OCI-LY3 (cell line): ENCODE measurements around the gene RASSF7.

Source experiments
- H2AFZ ChIP-seq: fragments of 200-600, 300-600 bp; shearing (Covaris generic); 2 replicates; pipeline ENCODE4 v1.6.0; 2014; ENCODE audit warnings: antibody characterized with exemption, low read depth, low read length
- H3K27ac ChIP-seq: fragments of 200-600, 300-600 bp; sonication (generic); 2 replicates; pipeline ENCODE4 v1.5.1; 2014; ENCODE audit warnings: mild to moderate bottlenecking, low read length, moderate library complexity, mixed read lengths
- H3K27me3 ChIP-seq: fragments of 200-600, 300-600 bp; sonication (generic); 2 replicates; pipeline ENCODE4 v1.6.1; 2014; ENCODE audit warnings: low read depth, low read length, mixed read lengths
- H3K36me3 ChIP-seq: fragments of 200-600, 300-600 bp; sonication (generic); replicated peaks from 2 replicates; pipeline ENCODE3; 2014; ENCODE audit warnings: low read depth, low read length, mixed read lengths
- H3K4me1 ChIP-seq: fragments of 300-600, 200-600 bp; sonication (generic); 2 replicates; pipeline ENCODE4 v1.6.1; 2014; ENCODE audit warnings: low read length, mixed read lengths
- H3K4me2 ChIP-seq: fragments of 200-600, 300-600 bp; sonication (generic); 2 replicates; pipeline ENCODE4 v1.6.1; 2014; ENCODE audit warnings: low read length, mixed read lengths
- H3K4me3 ChIP-seq: fragments of 300-600, 200-600 bp; sonication (generic); 2 replicates; pipeline ENCODE4 v1.5.1; 2014; ENCODE audit warnings: antibody characterized with exemption, mild to moderate bottlenecking, low read length, moderate library complexity
- H3K79me2 ChIP-seq: fragments of 300-600, 200-600 bp; shearing (Covaris generic); 2 replicates; pipeline ENCODE4 v1.6.1; 2014; ENCODE audit warnings: mild to moderate bottlenecking, low read length, mixed read lengths
- H3K9ac ChIP-seq: fragments of 300-600, 200-600 bp; shearing (Covaris generic); 2 replicates; pipeline ENCODE4 v1.6.0; 2014; ENCODE audit warnings: mild to moderate bottlenecking, low read length, moderate library complexity
- H3K9me3 ChIP-seq: fragments of 200-600, 300-600 bp; shearing (Covaris generic); 2 replicates; pipeline ENCODE4 v1.6.1; 2014; ENCODE audit warnings: low read length, mixed read lengths; ENCODE audit not compliant: insufficient read depth
- H4K20me1 ChIP-seq: fragments of 200-600, 300-600 bp; sonication (generic); 2 replicates; pipeline ENCODE4 v1.6.1; 2016; ENCODE audit warnings: low read length, mixed read lengths; ENCODE audit not compliant: insufficient read depth
- CTCF ChIP-seq: fragments of 200-600, 300-600 bp; sonication (generic); IDR thresholded peaks from 2 replicates; pipeline ENCODE4 v1.5.1; 2014; ENCODE audit warnings: antibody characterized with exemption, low read length, low read depth
- EZH2phosphoT487 ChIP-seq: fragments of 200-600 bp; shearing (Covaris generic); IDR thresholded peaks from 2 replicates; pipeline ENCODE4 v1.6.1; 2018; ENCODE audit warnings: antibody characterized with exemption, mixed run types, low read depth

Gene RASSF7

DNA sequence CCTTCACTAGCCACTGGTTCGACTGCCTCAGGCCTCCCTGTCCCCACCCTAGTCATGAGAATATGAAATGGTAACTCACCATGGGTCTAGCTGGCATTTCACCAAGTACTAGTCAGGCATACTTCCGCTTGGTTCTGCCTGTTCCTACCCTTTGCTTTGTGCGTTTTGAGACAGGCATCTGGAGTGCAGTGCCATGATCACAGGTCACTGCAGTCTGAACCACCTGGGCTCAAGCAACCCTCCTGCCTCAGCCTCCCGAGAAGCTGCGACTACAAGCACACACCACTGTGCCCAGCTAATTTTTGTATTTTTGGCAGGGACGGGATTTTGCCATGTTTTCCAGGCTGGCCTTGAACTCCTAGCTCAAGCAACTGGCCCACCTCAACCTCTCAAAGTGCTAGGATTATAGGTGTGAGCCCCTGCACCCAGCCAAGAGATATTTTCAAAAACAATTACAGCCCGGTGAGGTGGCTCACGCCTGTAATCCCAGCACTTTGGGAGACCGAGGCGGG lies 39.5 kb upstream of the RASSF7 start:
- Histone ChIP-seq H3K27ac (no peak overlapping the region), H3K9me3 (no peaks in the 10 kb centered on the region), H3K4me2 (no peak overlapping the region), H3K36me3 (peaks cover 9% of the 10 kb centered on the region), H3K27me3 (no peaks in the 10 kb centered on the region), H3K4me1 (no peaks in the 10 kb centered on the region), H3K79me2 (no peaks in the 10 kb centered on the region), H3K4me3 (no peak overlapping the region), H2AFZ (no peak overlapping the region), H4K20me1 (no peaks in the 10 kb centered on the region), H3K9ac (no peak overlapping the region)
- TF ChIP-seq CTCF (no peak), EZH2phosphoT487 (no peak)

DNA sequence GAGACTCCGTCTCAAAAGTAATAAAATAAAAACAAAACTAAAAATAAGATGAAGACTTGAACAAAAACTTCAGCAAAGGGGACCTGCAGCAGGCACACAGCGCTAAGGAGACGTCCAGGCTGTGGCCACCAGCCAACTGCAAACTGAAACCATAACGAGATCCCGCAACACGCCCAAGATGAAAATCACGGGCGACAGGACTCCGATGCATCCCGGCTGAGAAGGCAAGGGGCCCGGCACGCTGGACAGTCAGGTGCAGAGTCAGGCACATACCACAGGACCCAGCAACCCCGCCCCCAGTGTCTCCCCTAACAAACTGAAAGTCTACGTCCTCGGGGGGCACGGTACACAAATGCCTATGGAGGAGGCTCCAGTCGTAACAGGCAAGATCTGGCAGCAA lies 34.6 kb upstream of the RASSF7 start:
- Histone ChIP-seq H3K4me2 (no peak overlapping the region), H3K79me2 (no peaks in the 10 kb centered on the region), H3K9me3 (no peaks in the 10 kb centered on the region), H3K27ac (no peak overlapping the region), H2AFZ (no peak overlapping the region), H4K20me1 (no peaks in the 10 kb centered on the region), H3K4me1 (no peaks in the 10 kb centered on the region), H3K36me3 (peaks cover 3% of the 10 kb centered on the region), H3K9ac (no peak overlapping the region), H3K27me3 (no peaks in the 10 kb centered on the region), H3K4me3 (no peak overlapping the region)
- TF ChIP-seq CTCF (no peak), EZH2phosphoT487 (no peak)

DNA sequence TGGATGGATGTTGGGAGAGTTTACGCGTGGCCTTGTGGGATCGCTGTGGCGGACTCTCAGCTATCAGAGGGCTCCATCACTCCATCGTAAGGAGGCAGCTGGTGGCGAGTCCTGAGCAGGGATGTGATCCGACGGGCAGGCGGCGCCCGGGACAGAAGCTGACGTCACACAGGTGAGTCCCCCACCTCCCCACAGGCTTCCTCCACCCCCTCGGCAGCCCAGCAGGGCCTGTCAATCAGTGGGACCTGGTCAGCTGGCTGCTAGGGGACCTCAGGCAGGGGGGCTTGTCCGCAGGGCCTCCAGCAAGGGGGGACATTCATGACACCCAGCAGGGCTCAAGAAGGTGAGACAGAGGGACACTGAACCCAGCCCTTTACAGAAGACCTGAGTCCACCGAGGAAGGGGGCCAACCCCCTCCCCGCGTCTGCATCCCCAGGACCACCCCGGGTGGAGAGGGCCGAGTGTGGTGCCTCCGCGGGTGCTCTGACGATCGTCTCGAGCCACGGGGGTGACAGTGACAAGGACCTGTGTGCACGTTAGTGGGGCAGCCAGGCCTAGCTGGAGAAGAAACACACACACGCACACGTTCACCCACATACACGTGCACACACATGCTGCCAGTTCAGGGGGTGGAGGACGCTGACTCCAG lies 32.5 kb upstream of the RASSF7 start:
- Histone ChIP-seq H2AFZ (no peak overlapping the region), H3K4me1 (no peaks in the 10 kb centered on the region), H3K9me3 (no peaks in the 10 kb centered on the region), H4K20me1 (no peaks in the 10 kb centered on the region), H3K9ac (no peak overlapping the region), H3K27ac (no peak overlapping the region), H3K36me3 (peaks cover 3% of the 10 kb centered on the region), H3K79me2 (no peaks in the 10 kb centered on the region), H3K27me3 (no peaks in the 10 kb centered on the region), H3K4me2 (no peak overlapping the region), H3K4me3 (no peak overlapping the region)
- TF ChIP-seq EZH2phosphoT487 (no peak), CTCF (no peak)

DNA sequence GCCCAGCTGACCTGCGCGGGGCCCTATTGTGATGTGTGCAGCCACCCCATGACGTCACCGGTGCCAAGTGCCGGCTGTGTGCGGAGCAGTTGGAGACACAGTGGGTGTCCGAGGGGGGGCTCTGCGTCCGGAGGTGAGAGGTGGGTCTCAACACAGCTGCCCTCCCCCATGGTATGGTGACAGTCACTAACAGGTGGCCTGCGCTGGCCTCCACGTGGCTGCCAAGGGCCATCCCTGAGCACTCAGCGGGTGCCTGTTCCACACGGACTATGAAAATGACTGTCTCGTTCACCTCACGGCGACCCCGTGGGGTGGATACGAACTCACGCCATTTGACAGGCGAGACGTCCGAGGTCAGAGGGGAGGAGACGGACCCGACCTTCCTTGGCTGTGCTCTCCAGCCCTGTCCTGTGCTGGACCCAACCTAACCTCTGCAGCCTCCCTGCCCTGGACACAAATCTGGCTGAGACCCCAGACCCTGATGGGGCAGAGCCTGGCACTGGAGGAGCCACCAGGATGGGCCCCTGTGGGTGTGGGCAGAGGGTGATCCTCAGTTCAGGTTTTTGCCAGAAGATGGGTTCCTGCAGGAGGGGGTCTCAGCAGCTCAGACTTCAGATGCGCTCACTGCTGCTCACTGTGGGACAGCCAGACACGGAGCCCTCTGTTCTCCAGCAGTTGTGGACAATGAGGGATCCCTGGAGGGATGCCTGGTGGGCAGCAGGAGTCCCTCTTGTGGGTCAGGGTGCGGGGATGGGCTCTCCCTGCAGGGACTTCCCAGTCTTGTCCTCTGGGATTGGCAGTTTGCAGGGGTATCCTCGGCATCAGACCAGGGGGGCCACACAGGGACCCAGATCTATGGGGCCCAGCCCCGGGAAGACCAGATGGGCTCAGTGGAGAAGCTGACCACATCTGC lies 31.7 kb upstream of the RASSF7 start:
- Histone ChIP-seq H3K9me3 (no peaks in the 10 kb centered on the region), H3K27ac (no peak overlapping the region), H3K4me1 (peaks cover 2% of the 10 kb centered on the region; the same call in 1 of the 2 replicates), H2AFZ (no peak overlapping the region), H3K79me2 (peaks cover 2% of the 10 kb centered on the region; the same call in 1 of the 2 replicates), H3K4me2 (no peak overlapping the region), H3K4me3 (no peak overlapping the region), H4K20me1 (peaks cover 5% of the 10 kb centered on the region), H3K36me3 (peaks cover under 1% of the 10 kb centered on the region), H3K9ac (no peak overlapping the region), H3K27me3 (no peaks in the 10 kb centered on the region)
- no peak for TF ChIP-seq CTCF
- no peak for TF ChIP-seq EZH2phosphoT487
